Right lobe of liver (tissue), 6 donors: ENCODE results near the gene SERINC3. TPM values are rescaled to one million over a fixed set of nuclear protein-coding genes. Genes with fewer than 3 reads are reported as not detected.

ENCODE experiments used
- ATAC-seq, 4 donors: fragments of 200-7000 bp; cut with Tn5 transposase; one replicate each; pipeline ENCODE4 v1.9.1; 2020; ENCODE audit warnings: mild to moderate bottlenecking in 4 of 4, moderate library complexity in 4 of 4
- DNase-seq, 3 donors: peaks; one replicate each; pipeline ENCODE4 v3.0.0-alpha.2; 2020
- H3K27ac ChIP-seq, 3 donors: fragments of 200-600 bp; one replicate each; pipeline ENCODE4 v1.8.0; 2022
- H3K27me3 ChIP-seq, 2 donors: fragments of 200-600 bp; one replicate each; pipeline ENCODE4 v1.8.0; 2022
- H3K36me3 ChIP-seq, 4 donors: fragments of 200-600 bp; sonication (generic) in 1 of 4; one replicate each; pipeline versions ENCODE4 v1.5.1 to v1.8.0; 2017 to 2022; ENCODE audit warnings: control low read depth in 1 of 4
- H3K4me1 ChIP-seq, 4 donors: fragments of 200-600 bp; sonication (generic) in 1 of 4; one replicate each; pipeline versions ENCODE4 v1.5.1 to v1.8.0; 2017 to 2022; ENCODE audit warnings: control low read depth in 1 of 4
- H3K4me3 ChIP-seq, 3 donors: fragments of 200-600 bp; one replicate each; pipeline ENCODE4 v1.8.0; 2022
- H3K9me3 ChIP-seq, 4 donors: fragments of 200-600 bp; sonication (generic) in 1 of 4; one replicate each; pipeline versions ENCODE4 v1.5.1 to v1.8.0; 2017 to 2022; ENCODE audit warnings: control low read depth in 1 of 4
- POLR2A ChIP-seq: fragments of 450-650 bp; IDR thresholded peaks from one replicate; pipeline ENCODE4 v1.6.1; 2017; ENCODE audit warnings: antibody characterized with exemption, mild to moderate bottlenecking
- WGBS: methylation state at CpG from one replicate; pipeline ENCODE4 v1.1.6; 2018; ENCODE audit warnings: low coverage, low lambda C conversion rate; ENCODE audit not compliant: insufficient coverage; ENCODE audit errors: missing lambda C conversion rate; 5-methylcytosine and 5-hydroxymethylcytosine counted together
- intact Hi-C, 2 donors: fragments of 100-400 bp; cut with DNase I; formaldehyde crosslinking; loops; one replicate each; pipeline versions ENCODE4 v1.11.2 to v1.14.1; 2022
- total RNA-seq, 6 experiments: library from RNA; depleted of rRNA in 2 of 6; stranded (reverse); fragments of >200 nt in 2 of 6; fragmentation: NEBNext Ultra II Directional in 3 of 6; extraction: Animal tissue kit (Norgen Biotek cat#: 25700) in 3 of 6; gene quantifications; one replicate each; pipeline versions ENCODE4 v1.1.0 to v1.2.4, GENCODE V29; 2016 to 2023
- TF ChIP-seq, protein P1 (sequence below), 4 donors: fragments of 200-600 bp in 3 of 4; fragments of 450-650 bp in 1 of 4; IDR thresholded peaks; one replicate each; pipeline versions ENCODE4 v1.5.1 to v1.8.0; 2016 to 2022; ENCODE audit warnings: antibody characterized with exemption in 4 of 4, mild to moderate bottlenecking in 2 of 4
- donor health status: DM: no; HTN: yes; CAD: no.
- donor health status: DM: no; HTN: no; CAD: no.
- donor health status: DM: no; HTN: no; CAD: no.
- donor health status: DM: no; HTN: yes; CAD: no.
- donor health status: DM: no; HTN: yes; CAD: no.

The SERINC3 gene
- total RNA-seq, 6 experiments from 2014 or later: 42.2 to 77.5 (median 58.5) TPM

DNA sequence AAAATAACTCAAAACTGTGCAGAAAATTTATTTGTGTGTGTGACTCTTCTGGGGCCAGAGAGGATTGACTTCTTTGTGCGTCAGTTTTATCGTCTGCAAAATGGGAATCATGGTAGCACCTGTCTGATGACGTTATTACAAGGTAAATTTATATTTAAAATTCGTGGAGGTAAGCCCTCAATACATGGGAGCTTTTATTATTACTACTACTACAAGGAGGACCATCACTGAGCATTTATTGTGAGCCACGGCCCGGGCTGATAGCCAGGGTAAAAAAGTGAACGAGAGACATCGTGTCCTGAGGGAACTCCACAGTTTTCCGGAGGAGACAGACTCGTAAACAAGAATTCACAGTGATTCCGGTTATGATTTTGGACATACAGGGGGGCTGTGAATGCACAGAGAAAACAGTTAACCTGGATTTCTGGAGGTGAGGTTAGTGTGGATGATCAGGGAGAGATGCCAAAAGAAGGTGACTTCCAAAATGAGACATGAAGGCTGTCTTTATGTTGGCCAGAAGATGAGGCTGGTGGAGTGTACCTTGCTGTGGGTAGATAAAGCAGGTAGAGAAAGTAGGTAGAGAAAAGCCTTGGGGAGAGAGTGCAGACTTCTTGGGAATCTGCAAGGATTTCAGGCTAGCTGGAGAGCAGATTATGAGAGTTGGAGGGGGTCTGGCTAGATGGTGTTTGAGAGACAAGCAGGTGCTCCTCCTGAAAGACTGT, 10.6 kb upstream of the SERINC3 start:
- DNase-seq (no peak), ATAC-seq (peak; percentile 15 to 63 (median 28))
- peak overlapping the region; percentile 64 to 96 (median 79) for H3K4me3 ChIP-seq
- peaks cover 0 to 19% (median 7%) of the 10 kb centered on the region in 4 donors for H3K4me1 ChIP-seq
- H3K27me3 ChIP-seq: no peaks in the 10 kb centered on the region
- WGBS: 6% methylated on average over 11 of the region's 11 CpGs
- intact Hi-C loops: no loop called here
- TF ChIP-seq, protein P1, sequence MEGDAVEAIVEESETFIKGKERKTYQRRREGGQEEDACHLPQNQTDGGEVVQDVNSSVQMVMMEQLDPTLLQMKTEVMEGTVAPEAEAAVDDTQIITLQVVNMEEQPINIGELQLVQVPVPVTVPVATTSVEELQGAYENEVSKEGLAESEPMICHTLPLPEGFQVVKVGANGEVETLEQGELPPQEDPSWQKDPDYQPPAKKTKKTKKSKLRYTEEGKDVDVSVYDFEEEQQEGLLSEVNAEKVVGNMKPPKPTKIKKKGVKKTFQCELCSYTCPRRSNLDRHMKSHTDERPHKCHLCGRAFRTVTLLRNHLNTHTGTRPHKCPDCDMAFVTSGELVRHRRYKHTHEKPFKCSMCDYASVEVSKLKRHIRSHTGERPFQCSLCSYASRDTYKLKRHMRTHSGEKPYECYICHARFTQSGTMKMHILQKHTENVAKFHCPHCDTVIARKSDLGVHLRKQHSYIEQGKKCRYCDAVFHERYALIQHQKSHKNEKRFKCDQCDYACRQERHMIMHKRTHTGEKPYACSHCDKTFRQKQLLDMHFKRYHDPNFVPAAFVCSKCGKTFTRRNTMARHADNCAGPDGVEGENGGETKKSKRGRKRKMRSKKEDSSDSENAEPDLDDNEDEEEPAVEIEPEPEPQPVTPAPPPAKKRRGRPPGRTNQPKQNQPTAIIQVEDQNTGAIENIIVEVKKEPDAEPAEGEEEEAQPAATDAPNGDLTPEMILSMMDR (IDR thresholded peaks at IDR 0.05): no peak
- no peak for TF ChIP-seq POLR2A
- H3K9me3 ChIP-seq: no peaks in the 10 kb centered on the region
- H3K36me3 ChIP-seq: no peaks in the 10 kb centered on the region
- peak overlapping the region; percentile 77 to 94 (median 89) for H3K27ac ChIP-seq

DNA sequence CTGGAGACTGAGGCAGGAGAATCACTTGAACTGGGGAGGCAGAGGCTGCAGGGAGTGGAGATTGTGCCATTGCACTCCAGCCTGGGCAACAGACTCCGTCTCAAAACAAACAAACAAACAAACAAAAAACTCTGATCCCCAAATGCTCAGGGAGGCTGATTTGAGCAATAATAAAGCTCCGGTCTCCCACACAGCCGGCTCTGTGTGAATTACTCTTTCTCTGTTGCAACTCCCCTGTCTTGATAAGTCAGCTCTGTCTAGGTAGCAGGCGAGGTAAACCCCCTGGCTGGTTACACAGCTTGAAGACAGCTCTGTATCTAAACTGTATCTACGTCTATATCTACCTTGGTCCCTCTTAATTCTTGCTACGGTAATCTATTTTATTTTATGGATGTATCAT, 6.4 kb upstream of the SERINC3 start:
- Histone ChIP-seq H3K36me3 (no peaks in the 10 kb centered on the region), H3K27ac (no peak overlapping the region), H3K9me3 (no peaks in the 10 kb centered on the region), H3K4me3 (no peak overlapping the region), H3K27me3 (no peaks in the 10 kb centered on the region), H3K4me1 (peaks cover 0 to 10% (median 5%) of the 10 kb centered on the region in 4 donors)
- TF ChIP-seq, protein P1 (IDR thresholded peaks at IDR 0.05): no peak
- no peak for TF ChIP-seq POLR2A
- 62% methylated on average over 4 of the region's 6 CpGs for WGBS
- ATAC-seq: no peak
- intact Hi-C loops: no loop called here
- DNase-seq: no peak

DNA sequence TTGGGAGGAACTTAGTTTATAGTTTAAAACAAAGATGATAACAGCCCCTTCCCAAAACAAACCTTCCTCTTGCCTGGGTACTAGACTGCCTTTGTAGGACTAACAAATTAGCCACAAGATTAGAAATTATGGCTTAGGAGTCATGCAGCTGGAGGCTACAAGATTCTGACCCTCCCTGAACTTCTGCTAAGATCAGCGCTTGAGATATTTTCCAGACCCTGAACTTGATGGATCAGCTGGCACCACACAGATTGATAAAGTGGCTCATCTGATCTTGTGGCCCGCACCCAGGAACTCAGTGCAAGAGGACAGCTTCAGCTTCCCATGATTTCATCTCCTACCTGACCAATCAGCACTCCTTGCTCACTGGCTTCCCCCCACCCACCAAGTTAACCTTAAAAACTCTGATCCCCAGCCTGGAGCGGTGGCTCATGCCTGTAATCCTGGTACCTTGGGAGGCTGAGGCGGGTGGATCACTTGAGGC, 5.9 kb upstream of the SERINC3 start:
- TF ChIP-seq, protein P1 (IDR thresholded peaks at IDR 0.05): no peak
- no peak for TF ChIP-seq POLR2A
- DNase-seq (no peak), ATAC-seq (no peak)
- H3K27me3 ChIP-seq: no peaks in the 10 kb centered on the region
- no peaks in the 10 kb centered on the region for H3K36me3 ChIP-seq
- 100% methylated on average over 2 of the region's 4 CpGs for WGBS
- intact Hi-C loops: no loop called here
- H3K4me1 ChIP-seq: peaks cover 0 to 7% (median 2%) of the 10 kb centered on the region in 4 donors
- H3K4me3 ChIP-seq: no peak overlapping the region
- no peak overlapping the region for H3K27ac ChIP-seq
- H3K9me3 ChIP-seq: no peaks in the 10 kb centered on the region

DNA sequence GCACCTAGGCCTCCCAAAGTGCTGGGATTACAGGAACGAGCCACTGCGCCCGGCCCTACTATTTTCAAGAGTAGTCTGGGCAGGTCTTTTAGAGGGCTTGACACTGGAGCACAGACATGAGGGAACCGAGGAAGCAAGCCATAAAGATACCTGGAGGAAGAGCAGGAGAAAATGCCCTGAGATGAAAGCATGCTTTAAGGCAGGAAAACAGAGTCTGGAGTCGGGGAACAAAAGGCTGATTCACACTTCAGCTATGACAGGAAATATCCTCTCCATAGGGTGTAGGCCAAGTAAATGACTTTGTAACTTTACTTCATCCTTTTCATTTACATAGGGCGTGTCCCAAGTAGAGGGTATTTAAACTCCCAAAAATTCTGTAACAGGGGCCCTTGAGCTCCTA, 4.3 kb upstream of the SERINC3 start:
- TF ChIP-seq, protein P1 (IDR thresholded peaks at IDR 0.05): no peak
- no peak for TF ChIP-seq POLR2A

More for the DNA sequence above, 4.3 kb upstream of the SERINC3 start:
- intact Hi-C loops: no loop called here
- Histone ChIP-seq H3K4me3 (no peak overlapping the region), H3K4me1 (peaks cover 0 to 7% (median 0%) of the 10 kb centered on the region in 4 donors), H3K27me3 (no peaks in the 10 kb centered on the region), H3K27ac (no peak overlapping the region), H3K9me3 (no peaks in the 10 kb centered on the region), H3K36me3 (no peaks in the 10 kb centered on the region)
- ATAC-seq (no peak), DNase-seq (no peak)
- 69% methylated on average over 5 of the region's 6 CpGs for WGBS
